ENCODE data around the gene TRPC4.

DNA sequence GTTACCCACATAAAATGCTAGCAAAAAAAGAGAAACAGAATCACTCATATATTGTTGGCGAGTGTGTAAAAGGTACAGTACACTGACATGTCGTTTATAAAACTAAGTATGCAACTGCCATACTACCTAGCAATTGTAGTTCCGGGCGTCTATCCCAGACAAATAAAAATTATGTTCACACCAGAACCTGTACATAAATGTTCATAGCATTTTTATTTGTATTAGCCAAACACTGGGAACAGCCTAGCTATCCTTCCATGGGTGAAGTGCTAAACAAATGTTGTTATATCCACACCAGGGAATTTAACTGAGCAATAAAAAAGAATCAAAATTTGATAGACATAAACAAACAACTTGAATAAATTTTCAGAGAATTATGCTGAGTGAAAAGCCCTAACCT lies 242.1 kb downstream of the TRPC4 start:
- TF ChIP-seq, protein P1, sequence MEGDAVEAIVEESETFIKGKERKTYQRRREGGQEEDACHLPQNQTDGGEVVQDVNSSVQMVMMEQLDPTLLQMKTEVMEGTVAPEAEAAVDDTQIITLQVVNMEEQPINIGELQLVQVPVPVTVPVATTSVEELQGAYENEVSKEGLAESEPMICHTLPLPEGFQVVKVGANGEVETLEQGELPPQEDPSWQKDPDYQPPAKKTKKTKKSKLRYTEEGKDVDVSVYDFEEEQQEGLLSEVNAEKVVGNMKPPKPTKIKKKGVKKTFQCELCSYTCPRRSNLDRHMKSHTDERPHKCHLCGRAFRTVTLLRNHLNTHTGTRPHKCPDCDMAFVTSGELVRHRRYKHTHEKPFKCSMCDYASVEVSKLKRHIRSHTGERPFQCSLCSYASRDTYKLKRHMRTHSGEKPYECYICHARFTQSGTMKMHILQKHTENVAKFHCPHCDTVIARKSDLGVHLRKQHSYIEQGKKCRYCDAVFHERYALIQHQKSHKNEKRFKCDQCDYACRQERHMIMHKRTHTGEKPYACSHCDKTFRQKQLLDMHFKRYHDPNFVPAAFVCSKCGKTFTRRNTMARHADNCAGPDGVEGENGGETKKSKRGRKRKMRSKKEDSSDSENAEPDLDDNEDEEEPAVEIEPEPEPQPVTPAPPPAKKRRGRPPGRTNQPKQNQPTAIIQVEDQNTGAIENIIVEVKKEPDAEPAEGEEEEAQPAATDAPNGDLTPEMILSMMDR (conservative IDR thresholded peaks at IDR 0.05; ENCODE audit: low read length) = no peak
- no peak for TF ChIP-seq EZH2phosphoT487 (IDR thresholded peaks at IDR 0.05; ENCODE audit: borderline replicate concordance)
